Measurements from ENCODE around the gene MRFAP1L1. TPM values are rescaled to one million over a fixed set of nuclear protein-coding genes. Genes with fewer than 3 reads are reported as not detected.

MRFAP1L1 gene
- total RNA-seq, 1 experiment from 2014 or later = 57.7 TPM

- Histone ChIP-seq H2AFZ (ENCODE audit: low read length) (no peak overlapping the region), H4K20me1 (ENCODE audit: control insufficient read depth, insufficient read depth, insufficient read length) (no peaks in the 10 kb centered on the region), H3K23ac (ENCODE audit: insufficient read length, low read depth, low read length) (no peak overlapping the region), H3K56ac (ENCODE audit: insufficient read length, low read depth, low read length) (no peak overlapping the region), H4K91ac (ENCODE audit: insufficient read length, low read depth, low read length) (no peak overlapping the region), H4K8ac (replicated peaks; ENCODE audit: insufficient read length, low read depth, low read length) (no peak overlapping the region), H2AK5ac (ENCODE audit: insufficient read length, low read length) (no peak overlapping the region), H3K14ac (ENCODE audit: insufficient read depth, low read length) (no peak overlapping the region; the same call in 1 of the 2 replicates), H3K27me3 (ENCODE audit: insufficient read depth, low read length) (no peaks in the 10 kb centered on the region), H3K4ac (ENCODE audit: low read depth, low read length) (no peak overlapping the region), H3K79me2 (ENCODE audit: insufficient read depth, low read length) (no peaks in the 10 kb centered on the region), H3K27ac (ENCODE audit: insufficient read length, low read depth, low read length) (no peak overlapping the region), H3K23me2 (ENCODE audit: insufficient read length, low read depth, low read length, poor library complexity, severe bottlenecking) (no peaks in the 10 kb centered on the region), H3K79me1 (ENCODE audit: insufficient read depth, low read depth, low read length, poor library complexity, severe bottlenecking) (no peaks in the 10 kb centered on the region), H4K5ac (ENCODE audit: insufficient read length, low read depth, low read length) (no peak overlapping the region), H2BK20ac (ENCODE audit: low read depth, low read length, poor library complexity, severe bottlenecking) (no peak overlapping the region), H3K18ac (ENCODE audit: insufficient read length, low read depth, low read length) (no peak overlapping the region), H3K4me1 (ENCODE audit: insufficient read depth, low read length) (no peaks in the 10 kb centered on the region), H3K4me2 (ENCODE audit: insufficient read depth, insufficient read length, low read length) (no peak overlapping the region), H2BK15ac (ENCODE audit: low read depth, low read length) (no peak overlapping the region), H2BK5ac (ENCODE audit: insufficient read length, low read length) (no peak overlapping the region), H3K9ac (ENCODE audit: extremely low read depth, insufficient read length, low read length) (no peak overlapping the region), H3K9me3 (ENCODE audit: control insufficient read depth, low read depth, low read length) (no peaks in the 10 kb centered on the region), H2BK12ac (ENCODE audit: insufficient read length, low read depth, low read length) (no peak overlapping the region), H3T11ph (ENCODE audit: low read length) (no peak overlapping the region), H2BK120ac (ENCODE audit: low read depth, low read length, poor library complexity, severe bottlenecking) (no peak overlapping the region)
- no CpG with 5 or more reads among the region's 11 CpGs for WGBS (ENCODE audit: extremely low coverage, insufficient read length, low lambda C conversion rate)
- Mint-ChIP-seq H3K27me3 (ENCODE audit: low read depth) (peaks cover 19% of the 10 kb centered on the region), H3K9me3 (peaks cover 10 to 11% of the 10 kb centered on the region in 2 experiments), H3K4me3 (no peak overlapping the region; a peak in 1 of 5 replicates), H3K27ac (peak overlapping the region in 1 of 3 experiments; percentile 31; a peak in 1 of 7 replicates), H3K36me3 (ENCODE audit: insufficient read depth in 1 of 3, low read depth in 3 of 3) (peaks cover 2 to 11% (median 10%) of the 10 kb centered on the region in 3 experiments; a peak in 5 of 7 replicates), H3K4me1 (peaks cover 0 to 3% of the 10 kb centered on the region in 2 experiments; a peak in 2 of 4 replicates)
- no peak for DNase-seq
- no peak for TF ChIP-seq CTCF (conservative IDR thresholded peaks at IDR 0.05)
Measured at GRCh38 chr4:6682862-6683590, 26.6 kb downstream of the MRFAP1L1 start.
